ENCODE results near the gene CTNND2. TPM values are rescaled to one million over a fixed set of nuclear protein-coding genes. Genes with fewer than 3 reads are reported as not detected.

The CTNND2 gene
- total RNA-seq, 4 donors from 2014 or later = 0.04 TPM; not detected in 3

DNA sequence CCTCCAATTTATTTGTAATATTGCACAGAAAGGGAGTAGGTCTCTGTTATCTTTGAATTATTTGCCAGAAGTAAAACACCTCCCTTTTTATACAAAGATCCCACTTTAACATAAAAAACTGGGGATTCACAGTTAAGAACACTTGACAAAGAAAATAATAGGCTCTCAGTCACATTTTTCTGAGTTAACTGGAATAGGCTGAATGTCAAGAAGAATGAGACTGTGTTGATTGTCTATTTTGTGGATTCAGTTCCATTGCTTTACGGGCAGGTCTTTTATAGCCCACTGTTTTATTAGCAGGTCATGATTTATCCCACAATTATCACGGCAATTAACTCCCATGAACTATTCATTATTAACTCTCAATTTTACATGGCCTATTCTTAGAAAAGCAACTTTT lies 427.4 kb downstream of the CTNND2 start:
- H3K4me1 ChIP-seq = no peaks in the 10 kb centered on the region
- no peak overlapping the region for H3K4me3 ChIP-seq
- H3K36me3 ChIP-seq = no peaks in the 10 kb centered on the region
- ATAC-seq (no peak), DNase-seq (no peak)
- TF ChIP-seq POLR2A (IDR thresholded peaks at IDR 0.05) = no peak
- TF ChIP-seq, protein P1, sequence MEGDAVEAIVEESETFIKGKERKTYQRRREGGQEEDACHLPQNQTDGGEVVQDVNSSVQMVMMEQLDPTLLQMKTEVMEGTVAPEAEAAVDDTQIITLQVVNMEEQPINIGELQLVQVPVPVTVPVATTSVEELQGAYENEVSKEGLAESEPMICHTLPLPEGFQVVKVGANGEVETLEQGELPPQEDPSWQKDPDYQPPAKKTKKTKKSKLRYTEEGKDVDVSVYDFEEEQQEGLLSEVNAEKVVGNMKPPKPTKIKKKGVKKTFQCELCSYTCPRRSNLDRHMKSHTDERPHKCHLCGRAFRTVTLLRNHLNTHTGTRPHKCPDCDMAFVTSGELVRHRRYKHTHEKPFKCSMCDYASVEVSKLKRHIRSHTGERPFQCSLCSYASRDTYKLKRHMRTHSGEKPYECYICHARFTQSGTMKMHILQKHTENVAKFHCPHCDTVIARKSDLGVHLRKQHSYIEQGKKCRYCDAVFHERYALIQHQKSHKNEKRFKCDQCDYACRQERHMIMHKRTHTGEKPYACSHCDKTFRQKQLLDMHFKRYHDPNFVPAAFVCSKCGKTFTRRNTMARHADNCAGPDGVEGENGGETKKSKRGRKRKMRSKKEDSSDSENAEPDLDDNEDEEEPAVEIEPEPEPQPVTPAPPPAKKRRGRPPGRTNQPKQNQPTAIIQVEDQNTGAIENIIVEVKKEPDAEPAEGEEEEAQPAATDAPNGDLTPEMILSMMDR (IDR thresholded peaks at IDR 0.05 in 4 of 5, conservative IDR thresholded peaks at IDR 0.05 in 1 of 5) = no peak
- in situ Hi-C loops (cut with MboI; ENCODE audit: low sequenced_read_pairs in 4 of 4) (no loop called here), intact Hi-C loops (cut with DNase I; ENCODE audit: low total_unique reads) (no loop called here)
- no peak overlapping the region for H3K27ac ChIP-seq
- H3K9me3 ChIP-seq = no peaks in the 10 kb centered on the region
- H3K27me3 ChIP-seq = no peaks in the 10 kb centered on the region

DNA sequence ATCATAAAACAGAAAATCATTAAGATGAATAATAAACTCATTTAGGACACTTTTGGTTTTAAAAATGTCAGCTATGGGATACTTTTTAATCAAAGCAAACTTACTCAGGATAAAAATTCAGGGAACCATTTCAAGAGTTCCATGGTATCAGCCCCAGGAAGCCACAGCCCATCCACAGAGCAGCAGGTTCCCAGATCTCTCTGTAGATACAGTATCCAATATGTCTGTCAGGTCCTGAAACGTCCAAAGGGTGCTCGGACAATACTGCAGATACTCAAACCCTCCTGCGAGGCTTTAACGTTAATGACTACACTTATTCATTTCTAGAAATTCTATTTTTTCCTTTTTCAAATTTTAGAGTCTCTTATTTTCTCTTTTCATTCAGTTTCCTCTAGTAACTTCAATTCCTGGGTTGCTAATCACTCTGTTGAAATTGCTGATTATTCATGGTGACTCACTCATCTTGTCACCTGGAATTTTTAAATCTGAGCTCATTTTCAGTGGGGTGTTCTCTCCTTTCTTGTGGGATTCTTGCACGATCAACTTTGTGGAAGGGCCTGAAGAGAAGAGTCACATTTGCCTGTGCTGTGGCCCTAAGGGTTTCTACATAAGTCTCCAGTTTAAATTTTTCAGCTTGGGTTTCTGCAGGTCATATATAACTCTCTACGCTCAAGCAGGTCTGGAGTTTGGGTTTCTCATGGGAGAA lies 435.8 kb downstream of the CTNND2 start:
- in situ Hi-C loops (cut with MboI; ENCODE audit: low sequenced_read_pairs in 4 of 4) (no loop called here), intact Hi-C loops (cut with DNase I; ENCODE audit: low total_unique reads) (no loop called here)
- H3K9me3 ChIP-seq = no peaks in the 10 kb centered on the region
- H3K4me3 ChIP-seq = no peak overlapping the region
- DNase-seq = no peak
- ATAC-seq = no peak
- H3K27me3 ChIP-seq = no peaks in the 10 kb centered on the region
- H3K36me3 ChIP-seq = no peaks in the 10 kb centered on the region
- TF ChIP-seq, protein P1 (IDR thresholded peaks at IDR 0.05 in 4 of 5, conservative IDR thresholded peaks at IDR 0.05 in 1 of 5) = no peak
- no peak for TF ChIP-seq POLR2A (IDR thresholded peaks at IDR 0.05)
- no peak overlapping the region for H3K27ac ChIP-seq
- H3K4me1 ChIP-seq = no peaks in the 10 kb centered on the region

GRCh38 chr5:11467588-11467987 lies 436.7 kb downstream of the CTNND2 start:
- Histone ChIP-seq H3K27ac (no peak overlapping the region), H3K27me3 (no peaks in the 10 kb centered on the region), H3K4me1 (no peaks in the 10 kb centered on the region), H3K9me3 (no peaks in the 10 kb centered on the region), H3K4me3 (no peak overlapping the region), H3K36me3 (no peaks in the 10 kb centered on the region)
- ATAC-seq (no peak), DNase-seq (no peak)
- in situ Hi-C loops (cut with MboI; ENCODE audit: low sequenced_read_pairs in 4 of 4) (no loop called here), intact Hi-C loops (cut with DNase I; ENCODE audit: low total_unique reads) (no loop called here)
- TF ChIP-seq, protein P1 (IDR thresholded peaks at IDR 0.05 in 4 of 5, conservative IDR thresholded peaks at IDR 0.05 in 1 of 5) = no peak
- TF ChIP-seq POLR2A (IDR thresholded peaks at IDR 0.05) = no peak

DNA sequence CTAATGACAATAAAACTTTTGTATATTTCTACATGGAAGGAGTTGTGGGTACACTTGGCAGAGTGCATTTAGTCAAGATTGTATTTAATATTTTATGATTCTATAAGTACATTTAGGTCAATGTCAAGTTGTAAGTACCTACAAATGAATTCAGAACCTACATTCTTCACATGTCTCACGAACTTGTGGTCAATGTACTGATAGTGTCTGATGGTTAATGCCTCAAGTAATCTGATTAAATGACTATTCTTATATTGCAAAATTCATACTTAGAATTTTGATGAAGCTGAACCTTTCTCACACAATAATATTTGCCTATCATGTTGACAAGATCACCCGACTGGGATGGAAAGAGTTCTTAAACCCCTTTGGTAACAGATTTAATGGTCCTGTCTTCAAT lies 444.5 kb downstream of the CTNND2 start:
- intact Hi-C loops (cut with DNase I; ENCODE audit: low total_unique reads) = no loop called here
- Histone ChIP-seq H3K27ac (no peak overlapping the region), H3K36me3 (no peaks in the 10 kb centered on the region), H3K9me3 (no peaks in the 10 kb centered on the region), H3K4me3 (no peak overlapping the region), H3K4me1 (no peaks in the 10 kb centered on the region), H3K27me3 (no peaks in the 10 kb centered on the region)
- in situ Hi-C loops (cut with MboI; ENCODE audit: low sequenced_read_pairs in 4 of 4) = no loop called here
- DNase-seq (no peak), ATAC-seq (no peak)
- no peak for TF ChIP-seq POLR2A (IDR thresholded peaks at IDR 0.05)
- TF ChIP-seq, protein P1 (IDR thresholded peaks at IDR 0.05 in 4 of 5, conservative IDR thresholded peaks at IDR 0.05 in 1 of 5) = no peak

- DNase-seq = no peak
- intact Hi-C loops (cut with DNase I; ENCODE audit: low total_unique reads) = no loop called here
Measured at GRCh38 chr5:11455505-11455904, 448.7 kb downstream of the CTNND2 start.

More at GRCh38 chr5:11455505-11455904, 448.7 kb downstream of the CTNND2 start:
- no peak overlapping the region for H3K4me3 ChIP-seq
- ATAC-seq = no peak
- H3K27ac ChIP-seq = no peak overlapping the region
- H3K9me3 ChIP-seq = no peaks in the 10 kb centered on the region
- TF ChIP-seq POLR2A (IDR thresholded peaks at IDR 0.05) = no peak
- TF ChIP-seq, protein P1 (IDR thresholded peaks at IDR 0.05 in 4 of 5, conservative IDR thresholded peaks at IDR 0.05 in 1 of 5) = no peak
- no peaks in the 10 kb centered on the region for H3K4me1 ChIP-seq
- H3K36me3 ChIP-seq = no peaks in the 10 kb centered on the region
- in situ Hi-C loops (cut with MboI; ENCODE audit: low sequenced_read_pairs in 4 of 4) = no loop called here
- no peaks in the 10 kb centered on the region for H3K27me3 ChIP-seq
